HG03342 (cell line): Measurements from ENCODE around the gene ARF1.

ENCODE experiments used
- ATAC-seq: cut with Tn5 transposase; IDR thresholded peaks from one replicate; pipeline ENCODE4 v1.9.1; 2021; ENCODE audit warnings: mild to moderate bottlenecking, moderate library complexity; ENCODE audit not compliant: unreplicated experiment

The ARF1 gene

DNA sequence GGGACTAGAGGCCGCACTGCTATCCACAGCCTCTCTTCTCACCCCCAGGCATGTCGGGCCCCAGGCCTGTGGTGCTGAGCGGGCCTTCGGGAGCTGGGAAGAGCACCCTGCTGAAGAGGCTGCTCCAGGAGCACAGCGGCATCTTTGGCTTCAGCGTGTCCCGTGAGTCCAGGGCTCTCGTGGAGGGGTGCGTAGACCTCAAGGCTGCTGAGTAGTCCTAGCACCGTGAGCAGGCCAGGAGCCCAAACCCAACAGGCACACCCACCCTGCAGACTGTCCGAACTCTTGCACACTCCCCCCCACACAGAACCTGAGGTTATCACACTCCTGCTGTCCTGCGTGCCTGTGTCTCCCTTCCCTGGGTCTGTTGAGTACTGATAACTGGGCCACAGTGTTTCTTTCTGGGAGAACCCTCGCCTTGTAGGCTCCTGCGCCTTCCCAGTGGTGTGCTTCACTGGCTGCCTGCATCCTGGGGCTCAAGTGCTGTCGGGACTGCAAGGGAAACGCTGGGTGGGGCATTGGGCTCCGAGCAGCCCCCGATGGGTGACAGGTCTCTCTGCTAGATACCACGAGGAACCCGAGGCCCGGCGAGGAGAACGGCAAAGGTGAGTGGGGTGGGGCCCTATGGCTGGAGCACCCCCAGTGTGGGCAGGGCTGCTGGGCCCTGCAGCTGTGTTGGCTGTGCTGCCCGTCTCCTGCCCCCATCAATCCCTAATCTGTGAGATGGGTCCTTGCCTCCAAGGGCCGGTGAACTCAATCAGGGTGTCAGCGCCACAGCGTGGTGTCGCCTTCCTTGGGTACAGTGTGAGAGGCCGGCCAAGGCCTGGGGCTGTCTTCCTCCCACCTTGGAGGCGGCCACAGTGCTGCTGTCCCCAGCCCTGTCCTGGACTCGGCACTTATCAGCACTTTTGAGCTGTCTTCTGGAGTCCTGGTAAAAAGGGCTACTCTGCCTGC, 63.2 kb downstream of the ARF1 start:
- ATAC-seq = no peak

GRCh38 chr1:228146417-228147150, 64.1 kb downstream of the ARF1 start:
- no peak for ATAC-seq

DNA sequence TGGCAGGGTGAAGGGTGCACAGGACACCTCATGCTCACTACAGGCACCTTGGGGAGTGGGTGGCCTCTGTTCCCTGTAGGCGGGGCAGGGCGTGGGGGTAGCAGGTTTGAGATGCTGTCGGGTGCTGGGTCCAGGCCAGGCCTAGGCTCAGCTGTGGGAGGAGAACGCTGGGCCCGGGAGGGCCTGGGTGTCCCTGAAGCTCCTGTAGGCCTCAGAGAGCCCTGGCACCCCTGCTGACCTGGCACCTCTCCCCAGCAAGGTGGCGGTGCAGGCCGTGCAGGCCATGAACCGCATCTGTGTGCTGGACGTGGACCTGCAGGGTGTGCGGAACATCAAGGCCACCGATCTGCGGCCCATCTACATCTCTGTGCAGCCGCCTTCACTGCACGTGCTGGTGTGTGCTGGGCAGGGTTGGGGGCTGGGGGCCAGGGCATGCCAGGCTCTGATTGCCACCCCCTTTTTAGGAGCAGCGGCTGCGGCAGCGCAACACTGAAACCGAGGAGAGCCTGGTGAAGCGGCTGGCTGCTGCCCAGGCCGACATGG, 64.7 kb downstream of the ARF1 start:
- ATAC-seq = no peak

DNA sequence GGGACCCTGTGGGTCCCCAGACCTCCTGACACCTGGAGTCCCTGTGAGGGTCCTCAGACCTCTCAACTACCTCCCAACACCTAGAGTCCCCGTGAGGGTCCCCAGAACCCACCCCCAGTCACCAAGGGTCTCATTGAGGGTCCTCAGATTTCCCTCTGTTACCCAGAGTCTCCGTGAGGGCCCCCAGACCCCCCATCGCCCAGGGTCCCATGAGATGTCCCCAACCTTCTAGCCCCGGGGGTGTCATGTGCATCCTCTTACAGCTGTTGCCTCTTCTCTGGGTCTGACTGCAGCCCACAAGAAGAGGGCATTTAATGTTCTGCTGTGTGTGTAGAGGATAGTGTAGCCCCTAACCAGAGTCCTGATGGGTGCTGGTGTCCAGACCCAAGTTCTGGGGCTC, 65.3 kb downstream of the ARF1 start:
- no peak for ATAC-seq

DNA sequence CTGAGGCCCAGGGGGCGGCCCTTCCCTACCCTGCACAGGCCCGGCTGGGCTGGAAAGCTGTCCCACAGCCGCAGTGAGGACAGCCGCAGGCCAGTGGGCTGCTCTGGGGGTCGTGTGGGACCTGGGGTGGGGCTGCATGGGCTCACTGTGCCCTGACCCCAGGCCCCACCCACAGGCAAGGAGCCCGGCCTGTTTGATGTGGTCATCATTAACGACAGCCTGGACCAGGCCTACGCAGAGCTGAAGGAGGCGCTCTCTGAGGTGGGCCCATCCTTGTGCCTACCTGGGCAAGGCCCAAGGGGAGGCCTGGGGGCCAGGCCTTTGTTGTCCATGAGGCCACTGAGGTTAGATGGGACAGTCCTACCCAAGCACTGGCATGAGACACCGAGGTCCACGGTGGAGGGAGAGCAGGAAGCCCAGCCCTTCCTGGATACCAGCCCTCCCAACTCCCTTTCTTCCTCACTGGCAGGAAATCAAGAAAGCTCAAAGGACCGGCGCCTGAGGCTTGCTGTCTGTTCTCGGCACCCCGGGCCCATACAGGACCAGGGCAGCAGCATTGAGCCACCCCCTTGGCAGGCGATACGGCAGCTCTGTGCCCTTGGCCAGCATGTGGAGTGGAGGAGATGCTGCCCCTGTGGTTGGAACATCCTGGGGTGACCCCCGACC, 65.8 kb downstream of the ARF1 start:
- ATAC-seq = no peak
